ENCODE measurements around the gene NEK8. TPM values are rescaled to one million over a fixed set of nuclear protein-coding genes. Genes with fewer than 3 reads are reported as not detected.

Gene NEK8
- total and polyA plus RNA-seq, 9 of the 15 experiments (the other 6 are each of a cell fraction or from before 2014, with no cell fraction given): 0.98 to 16.6 (median 4.6) TPM

GRCh38 chr17:28750178-28751047 is 21.8 kb downstream of the NEK8 start (continued):
- no peak for TF ChIP-seq TOE1 (IDR thresholded peaks at IDR 0.05; ENCODE audit: borderline replicate concordance)
- TF ChIP-seq TOE1 (CRISPR knock-in tag; IDR thresholded peaks at IDR 0.05; ENCODE audit: borderline replicate concordance, low read depth): no peak
- TF ChIP-seq BRCA1 (IDR thresholded peaks at IDR 0.05): no peak
- no peak for TF ChIP-seq BRCA1 (CRISPR knock-in tag; IDR thresholded peaks at IDR 0.05)
- TF ChIP-seq ZNF639 (CRISPR knock-in tag; conservative IDR thresholded peaks at IDR 0.05 in 1 of 2, IDR thresholded peaks at IDR 0.05 in 1 of 2): no peak
- no peak for TF ChIP-seq HDAC3 (IDR thresholded peaks at IDR 0.05; ENCODE audit: borderline replicate concordance, partially characterized antibody)
- TF ChIP-seq, protein P1, sequence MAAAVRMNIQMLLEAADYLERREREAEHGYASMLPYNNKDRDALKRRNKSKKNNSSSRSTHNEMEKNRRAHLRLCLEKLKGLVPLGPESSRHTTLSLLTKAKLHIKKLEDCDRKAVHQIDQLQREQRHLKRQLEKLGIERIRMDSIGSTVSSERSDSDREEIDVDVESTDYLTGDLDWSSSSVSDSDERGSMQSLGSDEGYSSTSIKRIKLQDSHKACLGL (CRISPR knock-in tag; IDR thresholded peaks at IDR 0.05; ENCODE audit: borderline replicate concordance, poor library complexity, severe bottlenecking): no peak
- no peak for TF ChIP-seq SMARCB1 (IDR thresholded peaks at IDR 0.05; ENCODE audit: insufficient read length, low read depth)
- no peak for TF ChIP-seq NR2F6 (CRISPR knock-in tag; IDR thresholded peaks at IDR 0.05)
- TF ChIP-seq ZKSCAN1 (IDR thresholded peaks at IDR 0.05; ENCODE audit: low read depth, low read length): peak; percentile 30; the same call in 1 of the 2 replicates
- TF ChIP-seq PTRF (tag; IDR thresholded peaks at IDR 0.05): no peak
- no peak for TF ChIP-seq HDAC1 (IDR thresholded peaks at IDR 0.05)
- TF ChIP-seq FOXA1 (IDR thresholded peaks at IDR 0.05; ENCODE audit: borderline replicate concordance): no peak
- TF ChIP-seq UBTF (IDR thresholded peaks at IDR 0.05; ENCODE audit: borderline replicate concordance in 1 of 2, low read depth in 2 of 2, low read length in 2 of 2): peak in 1 of 2 experiments; percentile 52; a peak in 1 of 4 replicates
- TF ChIP-seq IFI16 (CRISPR knock-in tag; IDR thresholded peaks at IDR 0.05): no peak
- TF ChIP-seq, protein P2, sequence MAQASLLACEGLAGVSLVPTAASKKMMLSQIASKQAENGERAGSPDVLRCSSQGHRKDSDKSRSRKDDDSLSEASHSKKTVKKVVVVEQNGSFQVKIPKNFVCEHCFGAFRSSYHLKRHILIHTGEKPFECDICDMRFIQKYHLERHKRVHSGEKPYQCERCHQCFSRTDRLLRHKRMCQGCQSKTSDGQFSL (CRISPR knock-in tag; IDR thresholded peaks at IDR 0.05): no peak
- TF ChIP-seq, protein P2 (tag; IDR thresholded peaks at IDR 0.05): no peak
- TF ChIP-seq ZBTB8A (IDR thresholded peaks at IDR 0.05; ENCODE audit: partially characterized antibody): no peak
- TF ChIP-seq ZNF717 (CRISPR knock-in tag; IDR thresholded peaks at IDR 0.05): no peak
- TF ChIP-seq ZBTB34 (CRISPR knock-in tag; IDR thresholded peaks at IDR 0.05): no peak
- no peak for TF ChIP-seq NRF1 (conservative IDR thresholded peaks at IDR 0.05 in 1 of 2, IDR thresholded peaks at IDR 0.05 in 1 of 2)

Measured in K562 (cell line).